K562 (cell line): Measurements from ENCODE around the gene MXI1. TPM values are rescaled to one million over a fixed set of nuclear protein-coding genes. Genes with fewer than 3 reads are reported as not detected.

ENCODE experiments used
- ARID1B ChIP-seq: fragments of 450-650 bp; IDR thresholded peaks from 2 replicates; pipeline ENCODE4 v1.6.1; 2016; ENCODE audit warnings: antibody characterized with exemption, mild to moderate bottlenecking, inconsistent platforms
- CBX3 ChIP-seq, 2 experiments: IDR thresholded peaks; 1 replicate in 1 of 2; 2 replicates in 1 of 2; pipeline ENCODE4 v1.6.1; 2012; ENCODE audit warnings: inconsistent platforms in 2 of 2, low read length in 2 of 2, borderline replicate concordance in 1 of 2, control low read depth in 1 of 2
- FUS ChIP-seq: fragments of 200-400 bp; formaldehyde crosslinking; optimal IDR thresholded peaks from 2 replicates; pipeline ENCODE3; 2017; ENCODE audit warnings: low read depth, low read length
- HDAC1 ChIP-seq, 2 experiments: fragments of 450-650 bp; IDR thresholded peaks; 2 replicates each; pipeline ENCODE4 v1.6.1; 2016 to 2017; ENCODE audit warnings: inconsistent platforms in 1 of 2, mild to moderate bottlenecking in 1 of 2, moderate library complexity in 1 of 2
- LARP7 ChIP-seq: fragments of 450-650 bp; IDR thresholded peaks from 2 replicates; pipeline ENCODE4 v1.6.1; 2016
- MCM2 ChIP-seq: fragments of 450-650 bp; IDR thresholded peaks from 2 replicates; pipeline ENCODE4 v1.6.1; 2017; ENCODE audit warnings: low read depth, mild to moderate bottlenecking
- PHF20 ChIP-seq: fragments of 450-650 bp; IDR thresholded peaks from 2 replicates; pipeline ENCODE4 v1.6.1; 2018; ENCODE audit not compliant: partially characterized antibody
- POLR2AphosphoS2 ChIP-seq: IDR thresholded peaks from 2 replicates; pipeline ENCODE4 v1.6.1; 2012; ENCODE audit warnings: low read length, improper control_type of control experiment
- RB1 ChIP-seq: fragments of 450-650 bp; IDR thresholded peaks from 2 replicates; pipeline ENCODE4 v1.6.1; 2017; ENCODE audit warnings: low read depth, mild to moderate bottlenecking
- RBBP5 ChIP-seq: fragments of 200-600 bp; sonication (generic); IDR thresholded peaks from 2 replicates; pipeline ENCODE4 v1.6.1; 2012; ENCODE audit warnings: borderline replicate concordance, mild to moderate bottlenecking, low read length, control low read depth, inconsistent platforms; ENCODE audit not compliant: insufficient read depth, poor library complexity, severe bottlenecking
- TCFL5 ChIP-seq: fragments of 250-450 bp; sonication (Bioruptor Pico); conservative IDR thresholded peaks from 2 replicates; pipeline ENCODE4 v1.6.1; 2021; ENCODE audit warnings: mild to moderate bottlenecking, moderate library complexity, matching md5 sums
- ZNF12 ChIP-seq: sonication (generic); formaldehyde crosslinking; IDR thresholded peaks from 2 replicates; pipeline ENCODE4 v1.4.0; 2020; ENCODE audit warnings: mild to moderate bottlenecking, missing genetic modification reagents
- ZNF316 ChIP-seq: fragments of 450-650 bp; IDR thresholded peaks from 2 replicates; pipeline ENCODE4 v1.6.1; 2016
- ZNF347 ChIP-seq: fragments of 450-650 bp; formaldehyde crosslinking; IDR thresholded peaks from 2 replicates; pipeline ENCODE4 v1.4.0; 2020; ENCODE audit warnings: low read depth, mild to moderate bottlenecking, moderate library complexity
- polyA plus RNA-seq, 8 experiments: library from polyadenylated mRNA; depleted of rRNA in 4 of 8; stranded (reverse) in 5 of 8; unstranded in 3 of 8; fragments of >200 nt; fragmentation: Nextera tagmentation in 2 of 8; fragmentation: Illumina TruSeq in 1 of 8; extraction: Ambion mirVana in 2 of 8; extraction: Trizol in 1 of 8; gene quantifications; 2 replicates each; pipeline versions ENCODE4 v1.2.1 to v1.2.3, GENCODE V29; 2011 to 2014; ENCODE audit warnings: inconsistent platforms in 1 of 8, missing spikeins in 1 of 8
- total RNA-seq, 7 experiments: library from RNA; depleted of rRNA in 6 of 7; stranded (reverse); fragments of >200 nt in 6 of 7; fragmentation: Illumina TruSeq in 2 of 7; extraction: Trizol in 2 of 7; gene quantifications; 2 replicates each; pipeline versions ENCODE4 v1.2.1 to v1.2.3, GENCODE V29; 2011 to 2021; ENCODE audit warnings: low replicate concordance in 1 of 7
- TF ChIP-seq, protein P1 (sequence below): fragments of 250-450 bp; sonication (Bioruptor Pico); IDR thresholded peaks from 2 replicates; pipeline ENCODE4 v1.4.0; 2020; ENCODE audit warnings: mild to moderate bottlenecking, moderate library complexity, borderline replicate concordance
- TF ChIP-seq, protein P2 (sequence below): fragments of 200-800 bp; sonication (Bioruptor generic); IDR thresholded peaks from 2 replicates; pipeline ENCODE4 v1.6.1; 2017; ENCODE audit warnings: missing genetic modification characterization, missing compliant biosample characterization
- TF ChIP-seq, protein P3 (sequence below): sonication (generic); formaldehyde crosslinking; IDR thresholded peaks from 2 replicates; pipeline ENCODE4 v1.8.1; 2023; ENCODE audit warnings: mild to moderate bottlenecking, missing genetic modification reagents
- TF ChIP-seq, protein P4 (sequence below): fragments of 250-450 bp; sonication (Bioruptor Pico); IDR thresholded peaks from 2 replicates; pipeline ENCODE4 v1.5.0; 2021
- TF ChIP-seq, protein P5 (sequence below), 2 experiments: IDR thresholded peaks; 2 replicates each; pipeline ENCODE4 v1.6.1; 2011; ENCODE audit warnings: borderline replicate concordance in 1 of 2, control low read depth in 1 of 2, low read depth in 1 of 2, low read length in 1 of 2, mild to moderate bottlenecking in 1 of 2, mixed read lengths in 1 of 2, moderate library complexity in 1 of 2; ENCODE audit not compliant: insufficient read depth in 1 of 2, insufficient read length in 1 of 2, poor library complexity in 1 of 2, severe bottlenecking in 1 of 2; ENCODE audit errors: extremely low read depth in 1 of 2

MXI1 gene
- total and polyA plus RNA-seq, 9 of the 15 experiments (the other 6 are each of a cell fraction or from before 2014, with no cell fraction given), result 9.1 to 23.7 (median 14.8) TPM

DNA sequence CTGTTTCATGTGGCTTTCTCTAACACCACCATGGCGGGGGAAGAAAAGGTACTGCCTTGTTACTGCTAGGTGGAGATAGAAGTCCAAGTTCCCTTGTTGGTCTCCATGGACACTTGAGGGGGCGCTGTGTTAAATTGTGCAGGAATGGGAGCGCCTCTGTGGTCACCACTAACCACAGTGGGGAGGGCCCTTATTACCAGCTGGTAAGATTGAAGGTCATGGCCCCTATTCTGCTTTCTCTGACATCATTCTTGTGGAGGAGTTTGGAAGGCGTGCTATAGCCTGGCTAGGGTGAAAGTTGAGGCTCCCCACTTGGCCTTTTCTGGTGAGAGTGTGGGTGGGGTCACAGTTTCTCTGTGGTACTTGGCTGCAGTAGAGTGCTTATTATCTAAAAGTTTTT lies 14.9 kb upstream of the MXI1 start (continued):
- TF ChIP-seq RBBP5 (no peak), HDAC1 (IDR thresholded peaks at IDR 0.05) (peak in 1 of 2 experiments; percentile 69; a peak in 2 of 4 replicates), TCFL5 (CRISPR knock-in tag) (no peak), ZNF316 (no peak), ARID1B (peak; percentile 19; the same call in 1 of the 2 replicates), ZNF347 (no peak), POLR2AphosphoS2 (no peak), CBX3 (IDR thresholded peaks at IDR 0.05; ENCODE audit: borderline replicate concordance in 1 of 2, low read length in 2 of 2) (peak in 1 of 2 experiments; percentile 23; a peak in 1 of 3 replicates), MCM2 (no peak), FUS (no peak), PHF20 (no peak), ZNF12 (CRISPR knock-in tag) (no peak), RB1 (no peak), LARP7 (no peak)
- TF ChIP-seq, protein P1, sequence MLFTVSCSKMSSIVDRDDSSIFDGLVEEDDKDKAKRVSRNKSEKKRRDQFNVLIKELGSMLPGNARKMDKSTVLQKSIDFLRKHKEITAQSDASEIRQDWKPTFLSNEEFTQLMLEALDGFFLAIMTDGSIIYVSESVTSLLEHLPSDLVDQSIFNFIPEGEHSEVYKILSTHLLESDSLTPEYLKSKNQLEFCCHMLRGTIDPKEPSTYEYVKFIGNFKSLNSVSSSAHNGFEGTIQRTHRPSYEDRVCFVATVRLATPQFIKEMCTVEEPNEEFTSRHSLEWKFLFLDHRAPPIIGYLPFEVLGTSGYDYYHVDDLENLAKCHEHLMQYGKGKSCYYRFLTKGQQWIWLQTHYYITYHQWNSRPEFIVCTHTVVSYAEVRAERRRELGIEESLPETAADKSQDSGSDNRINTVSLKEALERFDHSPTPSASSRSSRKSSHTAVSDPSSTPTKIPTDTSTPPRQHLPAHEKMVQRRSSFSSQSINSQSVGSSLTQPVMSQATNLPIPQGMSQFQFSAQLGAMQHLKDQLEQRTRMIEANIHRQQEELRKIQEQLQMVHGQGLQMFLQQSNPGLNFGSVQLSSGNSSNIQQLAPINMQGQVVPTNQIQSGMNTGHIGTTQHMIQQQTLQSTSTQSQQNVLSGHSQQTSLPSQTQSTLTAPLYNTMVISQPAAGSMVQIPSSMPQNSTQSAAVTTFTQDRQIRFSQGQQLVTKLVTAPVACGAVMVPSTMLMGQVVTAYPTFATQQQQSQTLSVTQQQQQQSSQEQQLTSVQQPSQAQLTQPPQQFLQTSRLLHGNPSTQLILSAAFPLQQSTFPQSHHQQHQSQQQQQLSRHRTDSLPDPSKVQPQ (CRISPR knock-in tag), result no peak
- TF ChIP-seq, protein P2, sequence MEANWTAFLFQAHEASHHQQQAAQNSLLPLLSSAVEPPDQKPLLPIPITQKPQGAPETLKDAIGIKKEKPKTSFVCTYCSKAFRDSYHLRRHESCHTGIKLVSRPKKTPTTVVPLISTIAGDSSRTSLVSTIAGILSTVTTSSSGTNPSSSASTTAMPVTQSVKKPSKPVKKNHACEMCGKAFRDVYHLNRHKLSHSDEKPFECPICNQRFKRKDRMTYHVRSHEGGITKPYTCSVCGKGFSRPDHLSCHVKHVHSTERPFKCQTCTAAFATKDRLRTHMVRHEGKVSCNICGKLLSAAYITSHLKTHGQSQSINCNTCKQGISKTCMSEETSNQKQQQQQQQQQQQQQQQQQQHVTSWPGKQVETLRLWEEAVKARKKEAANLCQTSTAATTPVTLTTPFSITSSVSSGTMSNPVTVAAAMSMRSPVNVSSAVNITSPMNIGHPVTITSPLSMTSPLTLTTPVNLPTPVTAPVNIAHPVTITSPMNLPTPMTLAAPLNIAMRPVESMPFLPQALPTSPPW (CRISPR knock-in tag), result peak; percentile 39
- TF ChIP-seq, protein P3, sequence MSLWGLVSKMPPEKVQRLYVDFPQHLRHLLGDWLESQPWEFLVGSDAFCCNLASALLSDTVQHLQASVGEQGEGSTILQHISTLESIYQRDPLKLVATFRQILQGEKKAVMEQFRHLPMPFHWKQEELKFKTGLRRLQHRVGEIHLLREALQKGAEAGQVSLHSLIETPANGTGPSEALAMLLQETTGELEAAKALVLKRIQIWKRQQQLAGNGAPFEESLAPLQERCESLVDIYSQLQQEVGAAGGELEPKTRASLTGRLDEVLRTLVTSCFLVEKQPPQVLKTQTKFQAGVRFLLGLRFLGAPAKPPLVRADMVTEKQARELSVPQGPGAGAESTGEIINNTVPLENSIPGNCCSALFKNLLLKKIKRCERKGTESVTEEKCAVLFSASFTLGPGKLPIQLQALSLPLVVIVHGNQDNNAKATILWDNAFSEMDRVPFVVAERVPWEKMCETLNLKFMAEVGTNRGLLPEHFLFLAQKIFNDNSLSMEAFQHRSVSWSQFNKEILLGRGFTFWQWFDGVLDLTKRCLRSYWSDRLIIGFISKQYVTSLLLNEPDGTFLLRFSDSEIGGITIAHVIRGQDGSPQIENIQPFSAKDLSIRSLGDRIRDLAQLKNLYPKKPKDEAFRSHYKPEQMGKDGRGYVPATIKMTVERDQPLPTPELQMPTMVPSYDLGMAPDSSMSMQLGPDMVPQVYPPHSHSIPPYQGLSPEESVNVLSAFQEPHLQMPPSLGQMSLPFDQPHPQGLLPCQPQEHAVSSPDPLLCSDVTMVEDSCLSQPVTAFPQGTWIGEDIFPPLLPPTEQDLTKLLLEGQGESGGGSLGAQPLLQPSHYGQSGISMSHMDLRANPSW, result no peak
- TF ChIP-seq, protein P4, sequence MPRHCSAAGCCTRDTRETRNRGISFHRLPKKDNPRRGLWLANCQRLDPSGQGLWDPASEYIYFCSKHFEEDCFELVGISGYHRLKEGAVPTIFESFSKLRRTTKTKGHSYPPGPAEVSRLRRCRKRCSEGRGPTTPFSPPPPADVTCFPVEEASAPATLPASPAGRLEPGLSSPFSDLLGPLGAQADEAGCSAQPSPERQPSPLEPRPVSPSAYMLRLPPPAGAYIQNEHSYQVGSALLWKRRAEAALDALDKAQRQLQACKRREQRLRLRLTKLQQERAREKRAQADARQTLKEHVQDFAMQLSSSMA (CRISPR knock-in tag), result no peak
- TF ChIP-seq, protein P5, sequence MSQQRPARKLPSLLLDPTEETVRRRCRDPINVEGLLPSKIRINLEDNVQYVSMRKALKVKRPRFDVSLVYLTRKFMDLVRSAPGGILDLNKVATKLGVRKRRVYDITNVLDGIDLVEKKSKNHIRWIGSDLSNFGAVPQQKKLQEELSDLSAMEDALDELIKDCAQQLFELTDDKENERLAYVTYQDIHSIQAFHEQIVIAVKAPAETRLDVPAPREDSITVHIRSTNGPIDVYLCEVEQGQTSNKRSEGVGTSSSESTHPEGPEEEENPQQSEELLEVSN (IDR thresholded peaks at IDR 0.05; ENCODE audit: borderline replicate concordance in 1 of 2, extremely low read depth in 1 of 2, insufficient read depth in 1 of 2, insufficient read length in 1 of 2, low read depth in 1 of 2, low read length in 1 of 2, poor library complexity in 1 of 2, severe bottlenecking in 1 of 2), result no peak
